Right lobe of liver (tissue), 6 donors: ENCODE data around the gene PEMT. TPM values are rescaled to one million over a fixed set of nuclear protein-coding genes. Genes with fewer than 3 reads are reported as not detected.

Experiments used
- ATAC-seq, 4 donors: fragments of 200-7000 bp; cut with Tn5 transposase; one replicate each; pipeline ENCODE4 v1.9.1; 2020; ENCODE audit warnings: mild to moderate bottlenecking in 4 of 4, moderate library complexity in 4 of 4
- DNase-seq, 3 donors: peaks; one replicate each; pipeline ENCODE4 v3.0.0-alpha.2; 2020
- H3K27ac ChIP-seq, 3 donors: fragments of 200-600 bp; one replicate each; pipeline ENCODE4 v1.8.0; 2022
- H3K27me3 ChIP-seq, 2 donors: fragments of 200-600 bp; one replicate each; pipeline ENCODE4 v1.8.0; 2022
- H3K36me3 ChIP-seq, 4 donors: fragments of 200-600 bp; sonication (generic) in 1 of 4; one replicate each; pipeline versions ENCODE4 v1.5.1 to v1.8.0; 2017 to 2022; ENCODE audit warnings: control low read depth in 1 of 4
- H3K4me1 ChIP-seq, 4 donors: fragments of 200-600 bp; sonication (generic) in 1 of 4; one replicate each; pipeline versions ENCODE4 v1.5.1 to v1.8.0; 2017 to 2022; ENCODE audit warnings: control low read depth in 1 of 4
- H3K4me3 ChIP-seq, 3 donors: fragments of 200-600 bp; one replicate each; pipeline ENCODE4 v1.8.0; 2022
- H3K9me3 ChIP-seq, 4 donors: fragments of 200-600 bp; sonication (generic) in 1 of 4; one replicate each; pipeline versions ENCODE4 v1.5.1 to v1.8.0; 2017 to 2022; ENCODE audit warnings: control low read depth in 1 of 4
- POLR2A ChIP-seq: fragments of 450-650 bp; IDR thresholded peaks from one replicate; pipeline ENCODE4 v1.6.1; 2017; ENCODE audit warnings: antibody characterized with exemption, mild to moderate bottlenecking
- WGBS: methylation state at CpG from one replicate; pipeline ENCODE4 v1.1.6; 2018; ENCODE audit warnings: low coverage, low lambda C conversion rate; ENCODE audit not compliant: insufficient coverage; ENCODE audit errors: missing lambda C conversion rate; 5-methylcytosine and 5-hydroxymethylcytosine counted together
- intact Hi-C, 2 donors: fragments of 100-400 bp; cut with DNase I; formaldehyde crosslinking; loops; one replicate each; pipeline versions ENCODE4 v1.11.2 to v1.14.1; 2022
- total RNA-seq, 6 experiments: library from RNA; depleted of rRNA in 2 of 6; stranded (reverse); fragments of >200 nt in 2 of 6; fragmentation: NEBNext Ultra II Directional in 3 of 6; extraction: Animal tissue kit (Norgen Biotek cat#: 25700) in 3 of 6; gene quantifications; one replicate each; pipeline versions ENCODE4 v1.1.0 to v1.2.4, GENCODE V29; 2016 to 2023
- TF ChIP-seq, protein P1 (sequence below), 4 donors: fragments of 200-600 bp in 3 of 4; fragments of 450-650 bp in 1 of 4; IDR thresholded peaks; one replicate each; pipeline versions ENCODE4 v1.5.1 to v1.8.0; 2016 to 2022; ENCODE audit warnings: antibody characterized with exemption in 4 of 4, mild to moderate bottlenecking in 2 of 4
- donor health status: DM: no; HTN: yes; CAD: no.
- donor health status: DM: no; HTN: no; CAD: no.
- donor health status: DM: no; HTN: no; CAD: no.
- donor health status: DM: no; HTN: yes; CAD: no.
- donor health status: DM: no; HTN: yes; CAD: no.

PEMT gene
- total RNA-seq, 6 experiments from 2014 or later, result 92.4 to 184 (median 170) TPM

DNA sequence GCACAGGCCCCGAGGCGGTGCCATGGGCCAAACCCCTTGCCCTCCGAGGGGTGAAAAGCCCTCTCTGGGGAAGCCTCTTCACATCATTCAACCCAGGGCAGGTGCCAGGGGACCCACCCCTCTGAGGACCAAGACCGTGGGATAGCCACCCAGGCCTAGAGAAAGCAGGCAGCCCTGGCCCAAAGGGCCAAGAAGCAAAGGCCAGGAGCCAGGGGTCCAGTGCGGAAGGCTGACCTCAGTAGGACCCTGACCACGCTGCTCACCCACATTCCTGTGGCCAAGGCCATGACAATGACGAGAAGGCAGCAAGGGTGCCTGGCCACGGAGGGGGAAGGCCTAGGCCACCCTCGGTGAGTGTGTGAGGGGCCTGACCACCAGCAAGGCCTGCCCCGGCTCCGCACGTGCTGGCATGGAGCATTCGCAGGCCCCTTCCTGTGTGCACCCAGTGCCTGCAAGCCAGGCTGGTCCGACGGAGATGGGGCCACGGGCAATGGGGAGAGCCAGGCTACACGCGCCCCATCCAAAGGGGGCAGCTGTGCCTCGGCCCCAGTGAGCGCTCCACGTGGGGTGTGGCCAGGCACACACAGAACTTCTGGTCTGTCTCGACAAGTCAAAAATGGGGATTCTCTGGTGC lies 70.8 kb downstream of the PEMT start:
- H3K27ac ChIP-seq, result no peak overlapping the region
- H3K4me1 ChIP-seq, result peaks cover 0 to 22% (median 3%) of the 10 kb centered on the region in 4 donors
- H3K9me3 ChIP-seq, result no peaks in the 10 kb centered on the region
- no peaks in the 10 kb centered on the region for H3K27me3 ChIP-seq
- WGBS, result 100% methylated on average over 1 of the region's 22 CpGs
- ATAC-seq (no peak), DNase-seq (no peak)
- H3K4me3 ChIP-seq, result no peak overlapping the region
- peaks cover 0 to 8% (median under 1%) of the 10 kb centered on the region in 4 donors for H3K36me3 ChIP-seq
- TF ChIP-seq POLR2A, result no peak
- TF ChIP-seq, protein P1, sequence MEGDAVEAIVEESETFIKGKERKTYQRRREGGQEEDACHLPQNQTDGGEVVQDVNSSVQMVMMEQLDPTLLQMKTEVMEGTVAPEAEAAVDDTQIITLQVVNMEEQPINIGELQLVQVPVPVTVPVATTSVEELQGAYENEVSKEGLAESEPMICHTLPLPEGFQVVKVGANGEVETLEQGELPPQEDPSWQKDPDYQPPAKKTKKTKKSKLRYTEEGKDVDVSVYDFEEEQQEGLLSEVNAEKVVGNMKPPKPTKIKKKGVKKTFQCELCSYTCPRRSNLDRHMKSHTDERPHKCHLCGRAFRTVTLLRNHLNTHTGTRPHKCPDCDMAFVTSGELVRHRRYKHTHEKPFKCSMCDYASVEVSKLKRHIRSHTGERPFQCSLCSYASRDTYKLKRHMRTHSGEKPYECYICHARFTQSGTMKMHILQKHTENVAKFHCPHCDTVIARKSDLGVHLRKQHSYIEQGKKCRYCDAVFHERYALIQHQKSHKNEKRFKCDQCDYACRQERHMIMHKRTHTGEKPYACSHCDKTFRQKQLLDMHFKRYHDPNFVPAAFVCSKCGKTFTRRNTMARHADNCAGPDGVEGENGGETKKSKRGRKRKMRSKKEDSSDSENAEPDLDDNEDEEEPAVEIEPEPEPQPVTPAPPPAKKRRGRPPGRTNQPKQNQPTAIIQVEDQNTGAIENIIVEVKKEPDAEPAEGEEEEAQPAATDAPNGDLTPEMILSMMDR (IDR thresholded peaks at IDR 0.05), result no peak
- intact Hi-C loops, result no loop called here

DNA sequence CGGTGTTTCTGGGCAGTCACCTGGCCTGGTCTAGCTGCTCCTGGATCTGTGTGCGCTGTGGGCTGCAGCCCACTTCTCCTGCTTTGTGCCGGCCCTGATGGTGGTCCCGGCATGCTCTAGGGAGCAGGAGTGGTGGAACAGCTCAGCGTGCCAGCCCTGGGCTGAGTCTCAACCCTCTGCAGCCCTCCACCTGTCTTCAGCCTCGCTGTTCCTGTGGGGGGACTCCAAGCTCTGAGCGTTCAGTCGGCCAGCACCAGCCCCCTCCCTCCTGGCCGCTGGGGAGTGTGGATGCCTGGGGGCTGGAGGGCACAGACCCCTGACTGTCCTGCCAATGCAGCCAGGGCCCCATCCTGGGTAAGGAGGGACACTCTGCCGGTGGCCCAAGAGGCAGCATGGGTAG lies 71.6 kb downstream of the PEMT start:
- Histone ChIP-seq H3K27ac (no peak overlapping the region), H3K27me3 (no peaks in the 10 kb centered on the region), H3K4me1 (peaks cover 0 to 18% (median 3%) of the 10 kb centered on the region in 4 donors), H3K36me3 (peaks cover 0 to 8% (median under 1%) of the 10 kb centered on the region in 4 donors), H3K4me3 (no peak overlapping the region), H3K9me3 (no peaks in the 10 kb centered on the region)
- WGBS, result 92% methylated on average over 2 of the region's 10 CpGs
- TF ChIP-seq POLR2A, result no peak
- TF ChIP-seq, protein P1 (IDR thresholded peaks at IDR 0.05), result no peak
- DNase-seq, result no peak
- intact Hi-C loops, result loop anchor here in 1 of 2 donors (10.0 kb wide), 1 partner anchor 125 kb away; no protein-coding TSS in a partner anchor
- ATAC-seq, result no peak

DNA sequence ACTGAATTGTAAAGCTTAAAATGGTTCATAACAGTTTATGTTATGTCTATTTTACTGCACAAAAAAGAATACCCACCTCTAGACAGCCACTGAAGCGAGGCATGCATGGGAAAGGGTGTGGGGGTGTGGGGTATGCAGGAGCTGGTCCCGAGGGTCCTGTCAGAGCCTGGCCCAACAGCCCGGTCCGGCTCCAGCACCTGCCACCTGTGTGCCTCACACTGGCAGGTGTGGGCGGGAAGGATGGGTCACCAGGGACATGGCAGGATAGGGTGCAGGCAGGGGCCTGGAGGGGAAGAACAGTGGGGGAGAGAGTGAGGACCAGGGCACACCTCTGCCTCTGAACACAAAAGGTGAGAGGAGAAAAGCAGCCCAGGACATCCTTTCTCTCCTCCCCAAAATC lies 72.6 kb downstream of the PEMT start:
- no peak for DNase-seq
- intact Hi-C loops, result loop anchor here in 1 of 2 donors (10.0 kb wide), 1 partner anchor 126 kb away; no protein-coding TSS in a partner anchor
- H3K27me3 ChIP-seq, result no peaks in the 10 kb centered on the region
- 88% methylated on average over 1 of the region's 5 CpGs for WGBS
- TF ChIP-seq POLR2A, result no peak
- TF ChIP-seq, protein P1 (IDR thresholded peaks at IDR 0.05), result no peak
- H3K4me3 ChIP-seq, result no peak overlapping the region
- H3K4me1 ChIP-seq, result peaks cover 0 to 13% (median 3%) of the 10 kb centered on the region in 4 donors
- no peaks in the 10 kb centered on the region for H3K9me3 ChIP-seq
- H3K36me3 ChIP-seq, result peaks cover 0 to 8% (median under 1%) of the 10 kb centered on the region in 4 donors
- no peak for ATAC-seq
- no peak overlapping the region for H3K27ac ChIP-seq

DNA sequence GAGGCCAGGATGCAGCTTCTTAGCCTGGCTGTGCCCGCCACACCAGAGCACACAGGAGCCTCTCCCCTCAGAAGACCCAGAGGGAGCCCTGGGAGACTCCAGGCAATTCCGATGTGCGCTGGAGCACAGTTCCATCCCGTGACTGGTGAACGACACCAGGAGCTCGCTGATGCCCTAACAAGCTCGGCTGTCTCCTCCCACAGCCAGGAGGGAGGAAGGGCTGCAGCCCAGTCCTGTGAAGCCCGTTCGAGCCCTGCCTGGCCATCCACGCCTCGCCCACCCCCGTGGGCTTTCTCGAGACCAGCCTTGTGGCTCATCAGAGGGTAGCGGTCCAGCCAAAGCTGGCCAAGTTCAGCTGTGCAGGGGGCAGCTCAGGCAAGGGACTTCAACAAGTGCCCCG lies 73.5 kb downstream of the PEMT start:
- DNase-seq (peak in 1 of 3 donors; percentile 10), ATAC-seq (no peak)
- no peak overlapping the region for H3K27ac ChIP-seq
- no peak for TF ChIP-seq POLR2A
- TF ChIP-seq, protein P1 (IDR thresholded peaks at IDR 0.05), result no peak
- no peaks in the 10 kb centered on the region for H3K9me3 ChIP-seq
- intact Hi-C loops, result loop anchor here in 1 of 2 donors (10.0 kb wide), 1 partner anchor 127 kb away; no protein-coding TSS in a partner anchor
- H3K36me3 ChIP-seq, result peaks cover 0 to 8% (median under 1%) of the 10 kb centered on the region in 4 donors
- no peaks in the 10 kb centered on the region for H3K27me3 ChIP-seq
- H3K4me1 ChIP-seq, result peaks cover 0 to 4% (median 0%) of the 10 kb centered on the region in 4 donors
- H3K4me3 ChIP-seq, result no peak overlapping the region
- WGBS, result no CpG with 5 or more reads among the region's 15 CpGs
